ENCODE measurements around the gene PDE5A. TPM values are rescaled to one million over a fixed set of nuclear protein-coding genes. Genes with fewer than 3 reads are reported as not detected.
A peak's percentile ranks its signal among the peaks of the same experiment; 100 is the strongest.
"Not testable (repeated sequence)": the region's sequence is repeated elsewhere in the genome, so short reads cannot be mapped to it uniquely, and the experiment has no call there.

Gene PDE5A
- total and polyA plus RNA-seq, 8 donors = 4.5 to 115 (median 15.2) TPM

GRCh38 chr4:119471259-119471658 is 157.3 kb downstream of the PDE5A start:
- Histone ChIP-seq H3K27me3 (no peaks in the 10 kb centered on the region), H3K27ac (no peak overlapping the region), H3K4me3 (no peak overlapping the region), H3K9me3 (no peaks in the 10 kb centered on the region), H3K36me3 (peaks cover 0 to 60% (median 56%) of the 10 kb centered on the region in 4 donors), H3K4me1 (no peaks in the 10 kb centered on the region)
- WGBS, 5 donors = 58 to 79% (median 74%) methylated on average over 3 of the region's 3 CpGs
- no peak for DNase-seq
- no peak for TF ChIP-seq EP300 (IDR thresholded peaks at IDR 0.05)
- intact Hi-C loops (cut with DNase I; ENCODE audit: low total_unique reads) = no loop called here

- DNase-seq; intact Hi-C loops (cut with DNase I; ENCODE audit: low total_unique reads); H3K4me3 ChIP-seq; H3K27me3 ChIP-seq; H3K4me1 ChIP-seq; H3K9me3 ChIP-seq; H3K27ac ChIP-seq: not testable (repeated sequence)
- H3K36me3 ChIP-seq = peaks cover 0 to 60% (median 52%) of the 10 kb centered on the region in 4 donors
These were observed 157.9 kb downstream of the PDE5A start for GRCh38 chr4:119470737-119471063.

GRCh38 chr4:119470021-119470736 is 158.4 kb downstream of the PDE5A start:
- H3K36me3 ChIP-seq = peaks cover 0 to 59% (median 49%) of the 10 kb centered on the region in 4 donors
- intact Hi-C loops (cut with DNase I; ENCODE audit: low total_unique reads); H3K9me3 ChIP-seq; H3K27ac ChIP-seq; DNase-seq; H3K4me1 ChIP-seq; H3K27me3 ChIP-seq; H3K4me3 ChIP-seq: not testable (repeated sequence)
- 73 to 87% (median 81%) methylated on average over 2 of the region's 2 CpGs for WGBS, 5 donors

GRCh38 chr4:119469039-119469438 is 159.6 kb downstream of the PDE5A start:
- H3K4me1 ChIP-seq; H3K27me3 ChIP-seq; DNase-seq; H3K4me3 ChIP-seq; intact Hi-C loops (cut with DNase I; ENCODE audit: low total_unique reads); H3K9me3 ChIP-seq; H3K27ac ChIP-seq: not testable (repeated sequence)
- WGBS, 5 donors = 88 to 93% (median 89%) methylated on average over 3 of the region's 3 CpGs
- peaks cover 0 to 59% (median 53%) of the 10 kb centered on the region in 4 donors for H3K36me3 ChIP-seq

GRCh38 chr4:119462733-119463132 is 165.9 kb downstream of the PDE5A start:
- WGBS, 5 donors = 55 to 81% (median 78%) methylated on average over 3 of the region's 3 CpGs
- H3K4me1 ChIP-seq; H3K4me3 ChIP-seq; intact Hi-C loops (cut with DNase I; ENCODE audit: low total_unique reads); H3K9me3 ChIP-seq; H3K27me3 ChIP-seq; H3K27ac ChIP-seq: not testable (repeated sequence)
- H3K36me3 ChIP-seq = peaks cover 0 to 45% (median 23%) of the 10 kb centered on the region in 4 donors
- DNase-seq = peak in 1 of 2 donors; percentile 40

- Histone ChIP-seq H3K4me1 (peaks cover 0 to 16% (median 5%) of the 10 kb centered on the region in 4 donors), H3K27ac (peak overlapping the region in 1 of 5 donors; percentile 95), H3K4me3 (peak overlapping the region; percentile 56 to 82 (median 74))
- H3K27me3 ChIP-seq; H3K9me3 ChIP-seq; intact Hi-C loops (cut with DNase I; ENCODE audit: low total_unique reads); H3K36me3 ChIP-seq: not testable (repeated sequence)
- peak in 1 of 2 donors; percentile 50 for DNase-seq
- WGBS, 5 donors = 37 to 71% (median 51%) methylated on average over 18 of the region's 18 CpGs
These were observed 172.9 kb downstream of the PDE5A start for GRCh38 chr4:119455734-119456133.

- peak in 1 of 4 donors; percentile 88 for TF ChIP-seq POLR2A (IDR thresholded peaks at IDR 0.05)
- peak; percentile 86 to 98 (median 97) for TF ChIP-seq POLR2AphosphoS5 (IDR thresholded peaks at IDR 0.05)
- H3K36me3 ChIP-seq; H3K27me3 ChIP-seq; H3K9me3 ChIP-seq; intact Hi-C loops (cut with DNase I; ENCODE audit: low total_unique reads): not testable (repeated sequence)
- 0 to 2% (median 0%) methylated on average over 27 to 80 of the region's 80 CpGs for WGBS, 5 donors
- peak overlapping the region; percentile 86 to 95 (median 92) for H3K27ac ChIP-seq
- peak; percentile 95 to 99 for DNase-seq
- peaks cover 0 to 16% (median 5%) of the 10 kb centered on the region in 4 donors for H3K4me1 ChIP-seq
- H3K4me3 ChIP-seq = peak overlapping the region; percentile 56 to 82 (median 74)
These were observed 173.9 kb downstream of the PDE5A start for GRCh38 chr4:119454491-119455270.

- TF ChIP-seq CTCF (IDR thresholded peaks at IDR 0.05) = peak in 1 of 7 experiments; percentile 13
- WGBS, 5 donors = 0 to 4% (median 2%) methylated on average over 2 to 7 of the region's 7 CpGs
- H3K27me3 ChIP-seq; H3K9me3 ChIP-seq; intact Hi-C loops (cut with DNase I; ENCODE audit: low total_unique reads); H3K36me3 ChIP-seq; DNase-seq: not testable (repeated sequence)
- Histone ChIP-seq H3K4me3 (peak overlapping the region; percentile 56 to 82 (median 74)), H3K27ac (peak overlapping the region; percentile 86 to 95 (median 92)), H3K4me1 (peaks cover 0 to 16% (median 5%) of the 10 kb centered on the region in 4 donors)
These were observed 174.5 kb downstream of the PDE5A start for GRCh38 chr4:119454151-119454490.

- H3K27me3 ChIP-seq; H3K9me3 ChIP-seq; DNase-seq; H3K4me3 ChIP-seq; intact Hi-C loops (cut with DNase I; ENCODE audit: low total_unique reads): not testable (repeated sequence)
- peak overlapping the region in 2 of 5 donors; percentile 93 to 95 for H3K27ac ChIP-seq
- WGBS, 5 donors = 81 to 95% (median 87%) methylated on average over 6 to 9 of the region's 9 CpGs
- peaks cover 0 to 16% (median 5%) of the 10 kb centered on the region in 4 donors for H3K4me1 ChIP-seq
- H3K36me3 ChIP-seq = peaks cover 0 to 12% (median 6%) of the 10 kb centered on the region in 4 donors
These were observed 175.3 kb downstream of the PDE5A start for GRCh38 chr4:119453286-119453685.

GRCh38 chr4:119449851-119450250 is 178.8 kb downstream of the PDE5A start:
- WGBS, 5 donors = 76 to 86% (median 81%) methylated on average over 5 to 6 of the region's 6 CpGs

More at GRCh38 chr4:119449851-119450250, 178.8 kb downstream of the PDE5A start:
- H3K27ac ChIP-seq; intact Hi-C loops (cut with DNase I; ENCODE audit: low total_unique reads); H3K9me3 ChIP-seq; H3K4me3 ChIP-seq; DNase-seq; H3K4me1 ChIP-seq; H3K27me3 ChIP-seq: not testable (repeated sequence)
- H3K36me3 ChIP-seq = peaks cover 0 to 23% (median 12%) of the 10 kb centered on the region in 4 donors
